Measurements from ENCODE around the gene ZNF407.

ZNF407 gene

GRCh38 chr18:74589811-74590210 is 7.9 kb upstream of the ZNF407 start:
- DNase-seq: no peak

GRCh38 chr18:74590671-74591070 is 7.0 kb upstream of the ZNF407 start:
- no peak for DNase-seq

GRCh38 chr18:74595431-74595830 is 2.2 kb upstream of the ZNF407 start:
- no peak for DNase-seq

GRCh38 chr18:74597034-74597661 is 522 bp upstream of the ZNF407 start:
- DNase-seq: peak; percentile 72

- DNase-seq: peak; percentile 57
Measured at GRCh38 chr18:74598350-74599001, 806 bp downstream of the ZNF407 start.

GRCh38 chr18:74604361-74604760 is 6.7 kb downstream of the ZNF407 start:
- no peak for DNase-seq

GRCh38 chr18:74604774-74605173 is 7.1 kb downstream of the ZNF407 start:
- no peak for DNase-seq

GRCh38 chr18:74608681-74609080 is 11.0 kb downstream of the ZNF407 start:
- DNase-seq: no peak

- DNase-seq: no peak
Measured at GRCh38 chr18:74609535-74609934, 11.9 kb downstream of the ZNF407 start.

- DNase-seq: no peak
Measured at GRCh38 chr18:74610051-74610615, 12.5 kb downstream of the ZNF407 start.

GRCh38 chr18:74610860-74611259 is 13.2 kb downstream of the ZNF407 start:
- DNase-seq: no peak

- DNase-seq: no peak
Measured at GRCh38 chr18:74611765-74612164, 14.1 kb downstream of the ZNF407 start.

GRCh38 chr18:74613381-74613780 is 15.7 kb downstream of the ZNF407 start:
- no peak for DNase-seq

- no peak for DNase-seq
Measured at GRCh38 chr18:74616494-74616893, 18.8 kb downstream of the ZNF407 start.

GRCh38 chr18:74617486-74617885 is 19.8 kb downstream of the ZNF407 start:
- no peak for DNase-seq

- DNase-seq: no peak
Measured at GRCh38 chr18:74622072-74622471, 24.4 kb downstream of the ZNF407 start.

- DNase-seq: no peak
Measured at GRCh38 chr18:74623047-74623816, 25.6 kb downstream of the ZNF407 start.

- DNase-seq: no peak
Measured at GRCh38 chr18:74624466-74624865, 26.8 kb downstream of the ZNF407 start.

GRCh38 chr18:74625157-74625556 is 27.5 kb downstream of the ZNF407 start:
- no peak for DNase-seq

- no peak for DNase-seq
Measured at GRCh38 chr18:74626049-74626874, 28.6 kb downstream of the ZNF407 start.

- no peak for DNase-seq
Measured at GRCh38 chr18:74630804-74631203, 33.1 kb downstream of the ZNF407 start.

- no peak for DNase-seq
Measured at GRCh38 chr18:74631212-74631611, 33.5 kb downstream of the ZNF407 start.
